HCT116 (cell line): Measurements from ENCODE around the gene AKT1. TPM values are rescaled to one million over a fixed set of nuclear protein-coding genes. Genes with fewer than 3 reads are reported as not detected.

Source experiments
- ATAC-seq: fragments of 200-7000 bp; cut with Tn5 transposase; 2 replicates; pipeline ENCODE4 v1.9.1; 2020; ENCODE audit warnings: mild to moderate bottlenecking, moderate library complexity
- BruUV-seq: library from RNA; stranded (reverse); fragments of 400-500 nt; replicated peaks from 2 replicates; lab custom pipeline; 2021; lab: Mats Ljungman, UMichigan
- CTCF ChIA-PET: fragments of 300-600 bp; sonication (Branson Sonifier 250); formaldehyde crosslinking; loops from one replicate; lab custom pipeline; 2021; ENCODE audit warnings: antibody characterized with exemption; lab: Charles Lee
- POLR2A ChIA-PET: fragments of 300-600, 350-600 bp; sonication (Branson Sonifier 250); formaldehyde crosslinking; loops from one replicate; lab custom pipeline; 2021; ENCODE audit warnings: antibody characterized with exemption; lab: Charles Lee
- RAD21 ChIA-PET, 2 experiments: fragments of 300-600 bp; sonication (Branson Sonifier 250); formaldehyde crosslinking; loops; one replicate each; lab custom pipeline; 2023; ENCODE audit warnings: low total read pairs in 2 of 2; ENCODE audit not compliant: uncharacterized antibody in 2 of 2, unreplicated experiment in 2 of 2, low non-redundant PET in 1 of 2; lab: Charles Lee
- DNase-seq: peaks from one replicate; pipeline ENCODE4 v3.0.0-alpha.2; 2010; ENCODE audit warnings: low read depth, low spot score
- H2AFZ ChIP-seq: fragments of 200-600 bp; shearing (Covaris generic), sonication (generic); 2 replicates; pipeline ENCODE4 v1.6.1; 2017; ENCODE audit warnings: low read depth, mixed run types, mixed read lengths, antibody characterized with exemption, low read length; ENCODE audit not compliant: poor library complexity, severe bottlenecking
- H3K27ac ChIP-seq: 2 replicates; pipeline ENCODE4 v1.5.1; 2012; ENCODE audit warnings: low read depth, low read length
- H3K27me3 ChIP-seq: fragments of 200-600 bp; sonication (generic); 2 replicates; pipeline ENCODE4 v1.6.1; 2016; ENCODE audit warnings: mixed run types, low read length, mixed read lengths; ENCODE audit not compliant: insufficient read depth
- H3K36me3 ChIP-seq, 2 experiments: fragments of 200-500 bp in 1 of 2; fragments of 200-600 bp in 1 of 2; sonication (Bioruptor generic) in 1 of 2; sonication (generic) in 1 of 2; 2 replicates each; pipeline versions ENCODE4 v1.5.1 to v1.6.1; 2014 to 2016; ENCODE audit warnings: low read length in 2 of 2, inconsistent platforms in 1 of 2, mixed read lengths in 1 of 2, mixed run types in 1 of 2; ENCODE audit not compliant: insufficient read depth in 2 of 2, control insufficient read depth in 1 of 2
- H3K4me1 ChIP-seq, 2 experiments: fragments of 200-600 bp in 1 of 2; sonication (generic) in 1 of 2; 2 replicates each; pipeline versions ENCODE4 v1.5.1 to v1.6.1; 2012 to 2017; ENCODE audit warnings: low read length in 2 of 2, inconsistent platforms in 1 of 2, mild to moderate bottlenecking in 1 of 2, mixed read lengths in 1 of 2, mixed run types in 1 of 2, moderate library complexity in 1 of 2; ENCODE audit not compliant: insufficient read depth in 2 of 2, control insufficient read depth in 1 of 2
- H3K4me2 ChIP-seq: fragments of 200-600 bp; sonication (generic); 2 replicates; pipeline ENCODE4 v1.6.1; 2017; ENCODE audit warnings: mixed run types, low read length, mixed read lengths
- H3K4me3 ChIP-seq, 2 experiments: fragments of 200-600 bp in 1 of 2; sonication (generic) in 1 of 2; replicated peaks in 1 of 2; 2 replicates each; pipeline ENCODE4 v1.5.1; 2011 to 2016; ENCODE audit warnings: low read length in 2 of 2, control low read depth in 1 of 2, low read depth in 1 of 2, mild to moderate bottlenecking in 1 of 2, mixed read lengths in 1 of 2, mixed run types in 1 of 2
- H3K79me2 ChIP-seq: fragments of 200-600 bp; sonication (generic); 2 replicates; pipeline ENCODE4 v1.6.1; 2017; ENCODE audit warnings: mild to moderate bottlenecking, mixed run types, low read length, moderate library complexity, mixed read lengths; ENCODE audit not compliant: insufficient read depth
- H3K9ac ChIP-seq: fragments of 200-600 bp; sonication (generic); 2 replicates; pipeline ENCODE4 v1.6.1; 2016; ENCODE audit warnings: low read length, mixed read lengths
- H3K9me2 ChIP-seq: fragments of 200-600 bp; sonication (generic), shearing (Covaris generic); 2 replicates; pipeline ENCODE4 v1.6.1; 2017; ENCODE audit warnings: mixed run types, mild to moderate bottlenecking, moderate library complexity; ENCODE audit not compliant: insufficient read depth
- H3K9me3 ChIP-seq, 2 experiments: fragments of 200-500 bp in 1 of 2; fragments of 200-600 bp in 1 of 2; sonication (Bioruptor generic) in 1 of 2; sonication (generic) in 1 of 2; 2 replicates each; pipeline ENCODE4 v1.6.1; 2014 to 2017; ENCODE audit warnings: low read length in 2 of 2, mixed read lengths in 2 of 2, inconsistent platforms in 1 of 2, low read depth in 1 of 2, mild to moderate bottlenecking in 1 of 2, mixed run types in 1 of 2, moderate library complexity in 1 of 2; ENCODE audit not compliant: control insufficient read depth in 1 of 2, insufficient read depth in 1 of 2
- H4K20me1 ChIP-seq: fragments of 200-600 bp; sonication (generic), shearing (Covaris generic); 2 replicates; pipeline ENCODE4 v1.6.1; 2017; ENCODE audit warnings: mixed run types, mild to moderate bottlenecking, moderate library complexity; ENCODE audit not compliant: insufficient read depth
- CBX3 ChIP-seq: IDR thresholded peaks from 2 replicates; pipeline ENCODE4 v1.6.1; 2012; ENCODE audit warnings: low read depth
- CEBPB ChIP-seq: IDR thresholded peaks from 2 replicates; pipeline ENCODE4 v1.6.1; 2012; ENCODE audit warnings: low read depth
- EGR1 ChIP-seq: IDR thresholded peaks from 2 replicates; pipeline ENCODE4 v1.6.1; 2012; ENCODE audit warnings: low read depth
- ELF1 ChIP-seq: IDR thresholded peaks from 2 replicates; pipeline ENCODE4 v1.6.1; 2012; ENCODE audit warnings: low read depth, borderline replicate concordance
- POLR2A ChIP-seq: IDR thresholded peaks from 2 replicates; pipeline ENCODE4 v1.7.0; 2011; ENCODE audit warnings: borderline replicate concordance; ENCODE audit not compliant: insufficient read depth, insufficient read length; ENCODE audit errors: extremely low read depth
- POLR2AphosphoS5 ChIP-seq: IDR thresholded peaks from 2 replicates; pipeline ENCODE4 v1.6.1; 2011; ENCODE audit warnings: mild to moderate bottlenecking, low read depth, low read length, moderate library complexity
- SP1 ChIP-seq: IDR thresholded peaks from 2 replicates; pipeline ENCODE4 v1.6.1; 2012; ENCODE audit warnings: low read depth
- TCF7L2 ChIP-seq: IDR thresholded peaks from 2 replicates; pipeline ENCODE4 v1.7.0; 2011; ENCODE audit warnings: borderline replicate concordance, inconsistent platforms; ENCODE audit not compliant: insufficient read depth, insufficient read length; ENCODE audit errors: extremely low read depth
- ZFX ChIP-seq: fragments of 450-650 bp; IDR thresholded peaks from 2 replicates; pipeline ENCODE4 v1.6.1; 2017
- ZNF274 ChIP-seq: fragments of 200-500 bp; sonication (Bioruptor generic); IDR thresholded peaks from 2 replicates; pipeline ENCODE4 v1.6.1; 2014; ENCODE audit warnings: mild to moderate bottlenecking, low read depth, low read length, inconsistent platforms
- intact Hi-C: fragments of 100-400 bp; cut with micrococcal nuclease; formaldehyde crosslinking; loops from 2 replicates; pipeline ENCODE4 v1.10.0; 2022
- total RNA-seq: library from RNA; stranded (reverse); gene quantifications from one replicate; pipeline ENCODE4 v1.2.1, GENCODE V29; 2021; ENCODE audit not compliant: unreplicated experiment

The AKT1 gene
- total RNA-seq, 1 experiment from 2014 or later: 152 TPM

DNA sequence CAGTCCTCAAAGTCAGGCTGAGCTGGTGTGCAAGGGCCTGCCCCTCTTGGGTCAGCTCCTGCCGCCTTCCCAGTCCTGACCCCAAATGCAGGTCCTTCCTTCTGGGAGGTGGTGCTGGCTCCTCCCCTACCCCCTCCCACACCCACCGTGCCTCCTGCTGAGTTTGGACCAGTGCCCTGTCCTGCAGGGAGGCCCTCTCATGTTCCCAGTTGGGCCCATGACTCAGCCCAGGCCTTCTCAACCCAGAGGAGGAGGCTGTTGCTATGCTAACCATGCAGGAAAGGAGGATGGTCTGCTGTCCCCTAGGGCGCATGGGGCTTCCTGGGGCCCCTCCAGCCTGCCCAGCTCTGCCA, 9.8 kb upstream of the AKT1 start:
- H2AFZ ChIP-seq: no peak overlapping the region
- intact Hi-C loops: no loop called here
- DNase-seq (peak; percentile 48), ATAC-seq (peak; percentile 60)
- H3K9me2 ChIP-seq: no peaks in the 10 kb centered on the region
- H3K27me3 ChIP-seq: no peaks in the 10 kb centered on the region
- H3K4me1 ChIP-seq: peaks cover 26 to 35% of the 10 kb centered on the region in 2 experiments
- H3K9ac ChIP-seq: no peak overlapping the region
- peak overlapping the region; percentile 35 for H3K4me2 ChIP-seq
- H4K20me1 ChIP-seq: no peaks in the 10 kb centered on the region
- no peaks in the 10 kb centered on the region for H3K36me3 ChIP-seq
- H3K79me2 ChIP-seq: no peaks in the 10 kb centered on the region
- no peaks in the 10 kb centered on the region for H3K9me3 ChIP-seq
- TF ChIP-seq POLR2AphosphoS5 (peak; percentile 40; the same call in 1 of the 2 replicates), ZNF274 (no peak), ELF1 (no peak), POLR2A (no peak), TCF7L2 (peak; percentile 50), CBX3 (no peak)
- ChIA-PET CTCF (no interaction called here), POLR2A (no interaction called here), RAD21 (interaction anchor here in 1 of 2 experiments (0.7 kb wide), 1 partner anchor 11 kb away, joined by 4 read pairs; no protein-coding TSS in a partner anchor)
- no peak overlapping the region for H3K4me3 ChIP-seq
- no TSS peak for BruUV-seq
- H3K27ac ChIP-seq: no peak overlapping the region; the same call in 1 of the 2 replicates

DNA sequence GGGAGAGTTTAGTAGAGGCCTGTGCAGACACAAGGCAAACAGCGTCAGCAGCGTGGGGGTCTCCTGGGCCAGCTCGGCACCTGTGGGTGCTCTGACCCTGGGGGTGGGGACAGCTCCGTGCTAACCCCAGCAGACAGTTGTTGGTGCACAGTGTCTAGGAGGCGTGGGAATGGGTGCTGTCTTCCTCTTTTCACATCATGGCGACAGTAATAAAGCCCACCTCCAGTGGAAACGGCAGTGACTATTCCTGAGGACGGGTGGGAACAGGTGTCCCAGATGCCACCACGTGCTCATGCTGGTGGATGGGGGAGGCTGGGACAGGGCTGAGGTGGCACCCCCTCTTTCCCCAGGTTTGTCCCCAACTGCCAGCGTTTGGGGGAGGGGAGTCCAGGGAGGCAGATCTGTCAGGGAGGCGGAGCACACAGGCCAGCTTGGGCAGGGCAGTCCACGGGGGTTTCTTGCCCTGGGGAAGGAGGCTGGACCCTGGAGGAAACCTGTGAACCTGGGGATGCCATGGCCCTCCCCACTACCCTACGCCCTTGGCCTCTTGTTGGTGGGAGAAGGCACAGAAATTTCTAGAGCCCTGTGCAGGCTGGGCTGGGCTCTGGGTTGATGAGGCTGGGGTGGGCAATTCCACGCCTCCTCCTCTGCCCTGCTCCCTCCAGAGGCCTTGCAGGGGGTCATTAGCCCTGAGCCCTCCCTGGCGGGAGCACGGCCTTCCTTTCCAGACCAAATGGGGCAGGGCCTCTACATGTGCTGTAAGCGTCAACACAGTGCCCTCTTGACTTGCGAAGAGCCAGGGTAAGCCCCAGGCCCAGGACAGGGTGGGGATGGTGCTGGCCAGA, 9.2 kb upstream of the AKT1 start:
- Histone ChIP-seq H3K36me3 (no peaks in the 10 kb centered on the region), H2AFZ (no peak overlapping the region), H3K4me2 (peak overlapping the region; percentile 35), H3K4me1 (peaks cover 29 to 41% of the 10 kb centered on the region in 2 experiments), H4K20me1 (no peaks in the 10 kb centered on the region), H3K9ac (no peak overlapping the region), H3K27me3 (no peaks in the 10 kb centered on the region), H3K9me3 (no peaks in the 10 kb centered on the region), H3K4me3 (no peak overlapping the region), H3K79me2 (no peaks in the 10 kb centered on the region), H3K9me2 (no peaks in the 10 kb centered on the region), H3K27ac (no peak overlapping the region; the same call in 1 of the 2 replicates)
- RAD21 ChIA-PET: interaction anchor here in 1 of 2 experiments (0.7 kb wide), 1 partner anchor 12 kb away, joined by 4 read pairs; no protein-coding TSS in a partner anchor
- POLR2A ChIA-PET: no interaction called here
- CTCF ChIA-PET: no interaction called here
- DNase-seq: no peak
- TF ChIP-seq ELF1 (no peak), POLR2AphosphoS5 (0 out of 2 replicates have a peak, but pooled peaks have one; percentile 3), CEBPB (no peak), TCF7L2 (no peak), EGR1 (no peak), ZFX (no peak), SP1 (no peak)
- no peak for ATAC-seq
- BruUV-seq: no TSS peak
- intact Hi-C loops: no loop called here
